Glutamatergic neuron (in vitro differentiated cells): ENCODE results near the gene RAB5B. TPM values are rescaled to one million over a fixed set of nuclear protein-coding genes. Genes with fewer than 3 reads are reported as not detected.

Experiments
- DNase-seq: peaks from one replicate; pipeline ENCODE4 v3.0.0; 2022
- H3K27ac Mint-ChIP-seq: one replicate; pipeline ENCODE4 v1.8.0; 2020; ENCODE audit warnings: mild to moderate bottlenecking, mixed read lengths, inconsistent platforms; ENCODE audit not compliant: unreplicated experiment
- H3K27me3 Mint-ChIP-seq: one replicate; pipeline ENCODE4 v1.8.0; 2020; ENCODE audit warnings: mild to moderate bottlenecking, moderate library complexity, mixed read lengths, inconsistent platforms; ENCODE audit not compliant: unreplicated experiment
- H3K36me3 Mint-ChIP-seq: one replicate; pipeline ENCODE4 v1.8.0; 2020; ENCODE audit warnings: mild to moderate bottlenecking, mixed read lengths, inconsistent platforms; ENCODE audit not compliant: unreplicated experiment
- H3K4me1 Mint-ChIP-seq: one replicate; pipeline ENCODE4 v1.8.0; 2020; ENCODE audit warnings: mild to moderate bottlenecking, low read depth, mixed read lengths, inconsistent platforms; ENCODE audit not compliant: unreplicated experiment
- H3K4me3 Mint-ChIP-seq: one replicate; pipeline ENCODE4 v1.8.0; 2020; ENCODE audit warnings: mild to moderate bottlenecking, mixed read lengths, inconsistent platforms; ENCODE audit not compliant: unreplicated experiment
- H3K9me3 Mint-ChIP-seq: one replicate; pipeline ENCODE4 v1.8.0; 2020; ENCODE audit warnings: mild to moderate bottlenecking, moderate library complexity, mixed read lengths, inconsistent platforms; ENCODE audit not compliant: unreplicated experiment
- total RNA-seq: library from RNA; stranded (reverse); fragmentation: NEBNext Ultra II Directional; extraction: Animal tissue kit (Norgen Biotek cat#: 25700); gene quantifications from one replicate; pipeline ENCODE4 v1.2.1, GENCODE V29; 2021; ENCODE audit not compliant: unreplicated experiment
- TF ChIP-seq, protein P1 (sequence below): fragments of 200-600 bp; sonication (generic); IDR thresholded peaks from one replicate; pipeline ENCODE4 v1.5.0; 2021; ENCODE audit not compliant: partially characterized antibody, unreplicated experiment

RAB5B gene
- total RNA-seq, 1 donor from 2014 or later, result 170 TPM

DNA sequence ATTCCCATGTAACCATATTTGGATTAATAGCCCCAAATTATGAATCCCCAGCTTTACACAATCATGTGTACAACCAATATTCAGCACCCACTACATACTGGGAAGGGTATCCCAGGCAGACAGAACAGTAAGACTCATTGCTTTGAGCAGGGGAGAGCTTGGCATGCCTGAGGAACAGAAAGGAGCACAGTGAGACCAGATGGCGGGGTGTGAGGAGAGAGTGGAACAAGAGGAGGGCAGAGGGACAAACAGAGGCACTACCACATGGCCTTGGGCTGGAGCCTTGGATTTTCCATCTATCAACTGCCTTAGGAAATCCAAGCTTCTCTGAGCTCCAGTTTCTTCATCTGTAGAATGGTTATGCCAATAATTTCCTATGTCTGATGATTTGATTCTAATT lies 39.1 kb upstream of the RAB5B start:
- Mint-ChIP-seq H3K27ac (peak overlapping the region; percentile 83), H3K36me3 (no peaks in the 10 kb centered on the region), H3K4me3 (peak overlapping the region; percentile 64), H3K9me3 (peaks cover 13% of the 10 kb centered on the region), H3K27me3 (peaks cover 9% of the 10 kb centered on the region), H3K4me1 (peaks cover 48% of the 10 kb centered on the region)
- TF ChIP-seq, protein P1, sequence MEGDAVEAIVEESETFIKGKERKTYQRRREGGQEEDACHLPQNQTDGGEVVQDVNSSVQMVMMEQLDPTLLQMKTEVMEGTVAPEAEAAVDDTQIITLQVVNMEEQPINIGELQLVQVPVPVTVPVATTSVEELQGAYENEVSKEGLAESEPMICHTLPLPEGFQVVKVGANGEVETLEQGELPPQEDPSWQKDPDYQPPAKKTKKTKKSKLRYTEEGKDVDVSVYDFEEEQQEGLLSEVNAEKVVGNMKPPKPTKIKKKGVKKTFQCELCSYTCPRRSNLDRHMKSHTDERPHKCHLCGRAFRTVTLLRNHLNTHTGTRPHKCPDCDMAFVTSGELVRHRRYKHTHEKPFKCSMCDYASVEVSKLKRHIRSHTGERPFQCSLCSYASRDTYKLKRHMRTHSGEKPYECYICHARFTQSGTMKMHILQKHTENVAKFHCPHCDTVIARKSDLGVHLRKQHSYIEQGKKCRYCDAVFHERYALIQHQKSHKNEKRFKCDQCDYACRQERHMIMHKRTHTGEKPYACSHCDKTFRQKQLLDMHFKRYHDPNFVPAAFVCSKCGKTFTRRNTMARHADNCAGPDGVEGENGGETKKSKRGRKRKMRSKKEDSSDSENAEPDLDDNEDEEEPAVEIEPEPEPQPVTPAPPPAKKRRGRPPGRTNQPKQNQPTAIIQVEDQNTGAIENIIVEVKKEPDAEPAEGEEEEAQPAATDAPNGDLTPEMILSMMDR, result no peak
- DNase-seq, result no peak

DNA sequence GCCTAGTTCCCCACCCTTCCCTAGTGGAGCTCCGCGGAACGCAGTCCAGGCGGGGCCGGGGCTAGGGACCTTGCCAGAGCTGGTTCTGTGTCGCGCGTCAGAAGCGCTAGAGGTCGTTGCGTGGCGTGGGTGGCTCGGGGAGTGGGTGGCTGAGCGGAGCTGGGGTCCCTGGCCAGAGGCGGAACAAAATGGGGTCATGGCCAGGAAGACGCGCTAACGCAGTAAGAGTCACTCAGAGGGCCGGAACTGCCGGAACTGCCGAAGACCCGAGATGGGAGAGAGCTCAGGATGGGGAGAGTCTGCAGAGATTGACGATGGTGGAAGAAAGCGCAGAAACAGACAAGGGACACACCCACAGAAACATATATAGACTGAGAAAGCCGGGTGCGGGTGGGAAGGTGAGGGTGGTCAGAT lies 38.1 kb upstream of the RAB5B start:
- Mint-ChIP-seq H3K36me3 (no peaks in the 10 kb centered on the region), H3K27me3 (peaks cover 8% of the 10 kb centered on the region), H3K27ac (peak overlapping the region; percentile 63), H3K9me3 (peaks cover 11% of the 10 kb centered on the region), H3K4me3 (peak overlapping the region; percentile 5), H3K4me1 (peaks cover 52% of the 10 kb centered on the region)
- no peak for DNase-seq
- TF ChIP-seq, protein P1, result no peak

DNA sequence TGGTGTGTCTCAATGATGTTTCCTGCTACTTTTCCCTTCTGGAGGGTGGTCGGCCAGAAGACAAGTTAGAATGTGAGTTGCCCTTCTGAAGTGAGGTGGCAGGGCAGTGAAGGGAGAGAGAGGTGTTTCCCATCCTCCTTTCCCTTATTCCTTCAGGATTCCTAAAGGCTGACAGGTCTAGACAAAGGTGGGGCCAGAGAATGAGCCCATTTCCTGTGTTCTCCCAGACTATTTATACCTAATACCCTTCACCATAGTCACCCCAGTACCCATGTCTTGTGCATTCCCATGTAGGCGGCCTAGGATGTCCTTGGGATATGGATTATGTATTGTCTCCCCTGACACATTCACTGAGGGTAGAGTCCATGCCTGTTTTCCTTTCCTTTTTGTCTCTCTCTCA lies 35.9 kb upstream of the RAB5B start:
- peaks cover 6% of the 10 kb centered on the region for H3K27me3 Mint-ChIP-seq

DNA sequence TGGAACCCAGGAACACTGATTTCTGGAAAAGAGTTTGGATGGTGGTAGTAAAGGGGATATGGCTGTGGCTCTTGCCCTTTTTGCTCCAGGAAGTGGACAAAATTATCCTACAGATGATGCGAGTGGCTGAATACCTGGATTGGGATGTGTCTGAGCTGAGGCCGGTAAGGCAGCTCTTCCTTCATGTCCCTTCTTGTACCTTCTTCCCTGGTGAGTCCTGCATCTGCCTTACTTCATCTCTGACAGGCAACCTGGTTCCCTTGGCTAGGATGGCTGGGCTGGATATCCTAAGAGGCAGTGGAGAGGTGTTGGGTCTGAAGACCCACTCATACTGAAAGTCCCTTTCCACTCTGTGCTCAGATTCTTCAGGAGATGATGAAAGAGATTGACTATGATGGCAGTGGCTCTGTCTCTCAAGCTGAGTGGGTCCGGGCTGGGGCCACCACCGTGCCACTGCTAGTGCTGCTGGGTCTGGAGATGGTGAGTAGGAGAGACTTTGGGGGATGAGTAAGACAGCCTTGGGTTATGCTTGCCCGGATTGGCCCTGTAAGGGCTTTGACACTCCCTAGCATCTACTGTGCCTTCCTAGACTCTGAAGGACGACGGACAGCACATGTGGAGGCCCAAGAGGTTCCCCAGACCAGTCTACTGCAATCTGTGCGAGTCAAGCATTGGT lies 34.9 kb upstream of the RAB5B start:
- peaks cover 6% of the 10 kb centered on the region for H3K27me3 Mint-ChIP-seq
- peaks cover 35% of the 10 kb centered on the region for H3K4me1 Mint-ChIP-seq
- peaks cover 10% of the 10 kb centered on the region for H3K36me3 Mint-ChIP-seq
- no peak overlapping the region for H3K27ac Mint-ChIP-seq
- DNase-seq, result no peak
- TF ChIP-seq, protein P1, result no peak
- H3K4me3 Mint-ChIP-seq, result no peak overlapping the region
- H3K9me3 Mint-ChIP-seq, result peaks cover 12% of the 10 kb centered on the region

More for the DNA sequence above, 35.9 kb upstream of the RAB5B start:
- Mint-ChIP-seq H3K9me3 (peaks cover 14% of the 10 kb centered on the region), H3K4me3 (no peak overlapping the region), H3K36me3 (peaks cover 10% of the 10 kb centered on the region), H3K27ac (peak overlapping the region; percentile 18), H3K4me1 (peaks cover 41% of the 10 kb centered on the region)
- DNase-seq, result no peak
- TF ChIP-seq, protein P1, result no peak

DNA sequence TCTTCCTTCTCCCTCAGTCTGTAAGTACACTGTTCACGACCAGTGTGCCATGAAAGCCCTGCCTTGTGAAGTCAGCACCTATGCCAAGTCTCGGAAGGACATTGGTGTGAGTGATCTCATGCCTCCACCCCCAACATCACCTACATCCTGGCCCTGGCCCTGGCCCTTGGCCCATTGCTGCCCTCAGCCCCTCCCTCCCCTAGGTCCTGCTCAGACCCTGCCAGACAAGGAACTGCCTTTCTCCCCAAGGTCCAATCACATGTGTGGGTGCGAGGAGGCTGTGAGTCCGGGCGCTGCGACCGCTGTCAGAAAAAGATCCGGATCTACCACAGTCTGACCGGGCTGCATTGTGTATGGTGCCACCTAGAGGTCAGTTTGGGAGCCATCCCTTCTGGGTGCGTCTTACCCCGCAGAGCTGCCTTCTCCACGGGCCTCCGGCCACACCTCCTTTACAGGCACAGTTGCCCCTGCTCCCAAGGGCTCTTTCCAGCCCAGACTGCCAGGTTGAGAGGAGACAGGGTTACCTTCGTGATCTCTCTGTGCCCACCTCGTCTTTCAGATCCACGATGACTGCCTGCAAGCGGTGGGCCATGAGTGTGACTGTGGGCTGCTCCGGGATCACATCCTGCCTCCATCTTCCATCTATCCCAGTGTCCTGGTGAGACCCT lies 33.7 kb upstream of the RAB5B start:
- peak; percentile 89 for DNase-seq
- Mint-ChIP-seq H3K4me1 (peaks cover 26% of the 10 kb centered on the region), H3K4me3 (peak overlapping the region; percentile 53), H3K27ac (peak overlapping the region; percentile 49), H3K36me3 (peaks cover 10% of the 10 kb centered on the region), H3K9me3 (peaks cover 11% of the 10 kb centered on the region), H3K27me3 (peaks cover 5% of the 10 kb centered on the region)
- TF ChIP-seq, protein P1, result peak; percentile 83
